ENCODE results near the gene SH2D4B. TPM values are rescaled to one million over a fixed set of nuclear protein-coding genes. Genes with fewer than 3 reads are reported as not detected.
A peak's percentile ranks its signal among the peaks of the same experiment; 100 is the strongest.

SH2D4B gene
- total RNA-seq, 1 experiment from 2014 or later = not detected

- in situ Hi-C loops (cut with HindIII; ENCODE audit: low sequenced_read_pairs) = no loop called here
- DNase-seq (ENCODE audit: low spot score) = peak; percentile 10
Observed at GRCh38 chr10:80659289-80659688, 121.6 kb downstream of the SH2D4B start.

- in situ Hi-C loops (cut with HindIII; ENCODE audit: low sequenced_read_pairs) = no loop called here
- DNase-seq (ENCODE audit: low spot score) = no peak
Observed at GRCh38 chr10:80660266-80660665, 122.6 kb downstream of the SH2D4B start.

GRCh38 chr10:80660736-80661135 lies 123.0 kb downstream of the SH2D4B start:
- in situ Hi-C loops (cut with HindIII; ENCODE audit: low sequenced_read_pairs) = no loop called here

GRCh38 chr10:80661526-80661925 lies 123.8 kb downstream of the SH2D4B start:
- no peak for DNase-seq (ENCODE audit: low spot score)
- in situ Hi-C loops (cut with HindIII; ENCODE audit: low sequenced_read_pairs) = no loop called here

More at GRCh38 chr10:80660736-80661135, 123.0 kb downstream of the SH2D4B start:
- no peak for DNase-seq (ENCODE audit: low spot score)

GRCh38 chr10:80662429-80663261 lies 124.9 kb downstream of the SH2D4B start:
- DNase-seq (ENCODE audit: low spot score) = peak; percentile 70
- in situ Hi-C loops (cut with HindIII; ENCODE audit: low sequenced_read_pairs) = no loop called here

- DNase-seq (ENCODE audit: low spot score) = peak; percentile 38
- in situ Hi-C loops (cut with HindIII; ENCODE audit: low sequenced_read_pairs) = no loop called here
Observed at GRCh38 chr10:80664071-80664680, 126.5 kb downstream of the SH2D4B start.

GRCh38 chr10:80669485-80669884 lies 131.8 kb downstream of the SH2D4B start:
- no peak for DNase-seq (ENCODE audit: low spot score)
- in situ Hi-C loops (cut with HindIII; ENCODE audit: low sequenced_read_pairs) = no loop called here

GRCh38 chr10:80670774-80671173 lies 133.1 kb downstream of the SH2D4B start:
- in situ Hi-C loops (cut with HindIII; ENCODE audit: low sequenced_read_pairs) = no loop called here
- no peak for DNase-seq (ENCODE audit: low spot score)

- DNase-seq (ENCODE audit: low spot score) = no peak
- in situ Hi-C loops (cut with HindIII; ENCODE audit: low sequenced_read_pairs) = no loop called here
Observed at GRCh38 chr10:80671847-80672246, 134.1 kb downstream of the SH2D4B start.

GRCh38 chr10:80672613-80673012 lies 134.9 kb downstream of the SH2D4B start:
- no peak for DNase-seq (ENCODE audit: low spot score)

GRCh38 chr10:80674809-80675208 lies 137.1 kb downstream of the SH2D4B start:
- in situ Hi-C loops (cut with HindIII; ENCODE audit: low sequenced_read_pairs) = no loop called here
- DNase-seq (ENCODE audit: low spot score) = no peak

More at GRCh38 chr10:80672613-80673012, 134.9 kb downstream of the SH2D4B start:
- in situ Hi-C loops (cut with HindIII; ENCODE audit: low sequenced_read_pairs) = no loop called here

- in situ Hi-C loops (cut with HindIII; ENCODE audit: low sequenced_read_pairs) = no loop called here
- no peak for DNase-seq (ENCODE audit: low spot score)
Observed at GRCh38 chr10:80681142-80681541, 143.4 kb downstream of the SH2D4B start.

- in situ Hi-C loops (cut with HindIII; ENCODE audit: low sequenced_read_pairs) = no loop called here
- DNase-seq (ENCODE audit: low spot score) = peak; percentile 55
Observed at GRCh38 chr10:80684259-80684658, 146.6 kb downstream of the SH2D4B start.

GRCh38 chr10:80685355-80685754 lies 147.7 kb downstream of the SH2D4B start:
- in situ Hi-C loops (cut with HindIII; ENCODE audit: low sequenced_read_pairs) = no loop called here
- DNase-seq (ENCODE audit: low spot score) = no peak

GRCh38 chr10:80686734-80687475 lies 149.2 kb downstream of the SH2D4B start:
- in situ Hi-C loops (cut with HindIII; ENCODE audit: low sequenced_read_pairs) = no loop called here
- no peak for DNase-seq (ENCODE audit: low spot score)

GRCh38 chr10:80687476-80687789 lies 149.7 kb downstream of the SH2D4B start:
- in situ Hi-C loops (cut with HindIII; ENCODE audit: low sequenced_read_pairs) = no loop called here
- DNase-seq (ENCODE audit: low spot score) = no peak

- in situ Hi-C loops (cut with HindIII; ENCODE audit: low sequenced_read_pairs) = no loop called here
- no peak for DNase-seq (ENCODE audit: low spot score)
Observed at GRCh38 chr10:80690434-80690833, 152.7 kb downstream of the SH2D4B start.

- in situ Hi-C loops (cut with HindIII; ENCODE audit: low sequenced_read_pairs) = no loop called here
Observed at GRCh38 chr10:80691441-80691840, 153.7 kb downstream of the SH2D4B start.

GRCh38 chr10:80693565-80693964 lies 155.9 kb downstream of the SH2D4B start:
- DNase-seq (ENCODE audit: low spot score) = no peak
- in situ Hi-C loops (cut with HindIII; ENCODE audit: low sequenced_read_pairs) = no loop called here

More at GRCh38 chr10:80691441-80691840, 153.7 kb downstream of the SH2D4B start:
- no peak for DNase-seq (ENCODE audit: low spot score)

GRCh38 chr10:80694930-80695329 lies 157.2 kb downstream of the SH2D4B start:
- no peak for DNase-seq (ENCODE audit: low spot score)
- in situ Hi-C loops (cut with HindIII; ENCODE audit: low sequenced_read_pairs) = no loop called here
